Ureter (tissue), 1 donor: ENCODE results near the gene GZMM. TPM values are rescaled to one million over a fixed set of nuclear protein-coding genes. Genes with fewer than 3 reads are reported as not detected.
"Not testable (repeated sequence)": the region's sequence is repeated elsewhere in the genome, so short reads cannot be mapped to it uniquely, and the experiment has no call there.

Experiments
- DNase-seq: peaks from one replicate; pipeline ENCODE4 v3.0.0-alpha.2; 2020; ENCODE audit warnings: low spot score
- total RNA-seq: library from RNA; stranded (reverse); gene quantifications from one replicate; pipeline ENCODE4 v1.2.4, GENCODE V29; 2023
- donor health status: DM: yes; HTN: yes; CAD: no.

Gene GZMM
- total RNA-seq, 1 donor from 2014 or later: 0.83 TPM

GRCh38 chr19:582497-583197 is 38.8 kb downstream of the GZMM start:
- no peak for DNase-seq

GRCh38 chr19:583198-583967 is 39.5 kb downstream of the GZMM start:
- no peak for DNase-seq

- no peak for DNase-seq
Observed at GRCh38 chr19:583968-584239, 40.1 kb downstream of the GZMM start.

GRCh38 chr19:584240-585001 is 40.6 kb downstream of the GZMM start:
- DNase-seq: no peak

GRCh38 chr19:585146-585545 is 41.3 kb downstream of the GZMM start:
- not testable (repeated sequence) for DNase-seq

GRCh38 chr19:585551-586110 is 41.8 kb downstream of the GZMM start:
- no peak for DNase-seq

GRCh38 chr19:588093-588740 is 44.4 kb downstream of the GZMM start:
- no peak for DNase-seq

GRCh38 chr19:588741-589692 is 45.2 kb downstream of the GZMM start:
- DNase-seq: no peak

GRCh38 chr19:589693-590395 is 46.0 kb downstream of the GZMM start, which contains the start of gene HCN2:
Gene HCN2 (plus strand): TSS chr19:589881. CDS start chr19:589946, 65 bp downstream.
- DNase-seq: no peak

GRCh38 chr19:590396-590745 is 46.5 kb downstream of the GZMM start:
- DNase-seq: no peak

GRCh38 chr19:590750-591098 is 46.9 kb downstream of the GZMM start:
- DNase-seq: no peak

GRCh38 chr19:591099-591958 is 47.5 kb downstream of the GZMM start:
- DNase-seq: no peak

GRCh38 chr19:592101-592500 is 48.2 kb downstream of the GZMM start:
- DNase-seq: no peak

GRCh38 chr19:593055-593454 is 49.2 kb downstream of the GZMM start:
- no peak for DNase-seq

- no peak for DNase-seq
Observed at GRCh38 chr19:593505-593904, 49.7 kb downstream of the GZMM start.

GRCh38 chr19:594265-594870 is 50.5 kb downstream of the GZMM start:
- no peak for DNase-seq

GRCh38 chr19:595326-596262 is 51.7 kb downstream of the GZMM start:
- no peak for DNase-seq

- DNase-seq: no peak
Observed at GRCh38 chr19:596263-596655, 52.4 kb downstream of the GZMM start.
